Activated CD4-positive, alpha-beta memory T cell treated with anti-CD3 and anti-CD28 coated beads for 36 hours (primary cell): ENCODE results near the gene BACH2. TPM values are rescaled to one million over a fixed set of nuclear protein-coding genes. Genes with fewer than 3 reads are reported as not detected.

ENCODE experiments used
- CTCF ChIA-PET: fragments of 350-600 bp; sonication (Branson Sonifier 250); formaldehyde crosslinking; loops from one replicate; lab custom pipeline; 2021; ENCODE audit warnings: antibody characterized with exemption, inconsistent platforms; lab: Charles Lee
- POLR2A ChIA-PET: fragments of 350-600 bp; sonication (Branson Sonifier 250); formaldehyde crosslinking; loops from one replicate; lab custom pipeline; 2021; ENCODE audit warnings: antibody characterized with exemption; lab: Charles Lee
- DNase-seq: peaks from one replicate; pipeline ENCODE4 v3.0.0-alpha.2; 2020
- H3K27ac Mint-ChIP-seq: one replicate; pipeline ENCODE4 v1.8.0; 2021; ENCODE audit warnings: mixed read lengths
- H3K27me3 Mint-ChIP-seq: one replicate; pipeline ENCODE4 v1.8.0; 2021; ENCODE audit warnings: mixed read lengths
- H3K36me3 Mint-ChIP-seq: one replicate; pipeline ENCODE4 v1.8.0; 2021; ENCODE audit warnings: mixed read lengths
- H3K4me1 Mint-ChIP-seq: one replicate; pipeline ENCODE4 v1.8.0; 2021; ENCODE audit warnings: low read depth, mixed read lengths
- H3K4me3 Mint-ChIP-seq: one replicate; pipeline ENCODE4 v1.8.0; 2021; ENCODE audit warnings: mild to moderate bottlenecking, mixed read lengths
- H3K9me3 Mint-ChIP-seq: one replicate; pipeline ENCODE4 v1.8.0; 2021; ENCODE audit warnings: mixed read lengths
- intact Hi-C: fragments of 100-400 bp; cut with micrococcal nuclease; formaldehyde crosslinking; loops from one replicate; pipeline ENCODE4 v1.15.1; 2023
- total RNA-seq, 2 experiments: library from RNA; stranded (reverse); gene quantifications; one replicate each; pipeline ENCODE4 v1.2.3, GENCODE V29; 2021

BACH2 gene
- total RNA-seq, 2 experiments from 2014 or later: 49.2 to 55.4 TPM

- intact Hi-C loops: no loop called here
- Mint-ChIP-seq H3K4me3 (no peak overlapping the region), H3K27ac (no peak overlapping the region), H3K4me1 (peaks cover 60% of the 10 kb centered on the region), H3K36me3 (peaks cover 32% of the 10 kb centered on the region), H3K9me3 (no peaks in the 10 kb centered on the region), H3K27me3 (no peaks in the 10 kb centered on the region)
- POLR2A ChIA-PET: no interaction called here
- CTCF ChIA-PET: interaction anchor here (0.7 kb wide), 1 partner anchor 48 kb away, joined by 3 read pairs; no protein-coding TSS in a partner anchor
- no peak for DNase-seq
These were observed 303.2 kb downstream of the BACH2 start for GRCh38 chr6:89993411-89993810.

DNA sequence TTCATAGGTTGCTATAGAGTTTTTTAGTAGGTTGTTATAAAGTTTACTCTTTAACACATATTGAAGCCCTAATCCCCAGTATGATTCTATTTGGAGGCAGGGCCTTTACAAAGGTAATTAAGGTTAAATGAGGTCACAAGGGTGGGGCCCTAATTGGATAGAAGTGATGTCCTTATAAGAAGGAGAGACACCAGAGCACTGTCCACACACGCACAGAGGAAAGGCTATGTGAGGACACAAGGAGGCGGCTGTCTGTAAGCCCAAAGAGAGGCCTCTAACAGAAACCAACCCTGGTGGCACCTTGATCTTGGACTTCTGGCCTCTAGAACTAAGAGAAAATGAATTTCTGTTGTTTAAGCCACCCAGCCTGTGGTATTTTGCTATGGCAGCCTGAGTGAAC is 303.8 kb downstream of the BACH2 start:
- Mint-ChIP-seq H3K27me3 (no peaks in the 10 kb centered on the region), H3K4me1 (peaks cover 63% of the 10 kb centered on the region), H3K9me3 (no peaks in the 10 kb centered on the region), H3K36me3 (peaks cover 31% of the 10 kb centered on the region), H3K27ac (no peak overlapping the region), H3K4me3 (no peak overlapping the region)
- ChIA-PET POLR2A (no interaction called here), CTCF (no interaction called here)
- intact Hi-C loops: no loop called here
- DNase-seq: no peak

- intact Hi-C loops: loop anchor here (2.0 kb wide), 1 partner anchor 39 kb away; no protein-coding TSS in a partner anchor
- ChIA-PET CTCF (no interaction called here), POLR2A (interaction anchor here (0.7 kb wide), 1 partner anchor 11 kb away, joined by 3 read pairs; no protein-coding TSS in a partner anchor)
- no peak overlapping the region for H3K4me3 Mint-ChIP-seq
- H3K4me1 Mint-ChIP-seq: peaks cover 81% of the 10 kb centered on the region
- peaks cover 24% of the 10 kb centered on the region for H3K36me3 Mint-ChIP-seq
- no peaks in the 10 kb centered on the region for H3K27me3 Mint-ChIP-seq
- H3K27ac Mint-ChIP-seq: peak overlapping the region; percentile 7
- no peaks in the 10 kb centered on the region for H3K9me3 Mint-ChIP-seq
- DNase-seq: no peak
These were observed 306.9 kb downstream of the BACH2 start for GRCh38 chr6:89989742-89990141.

DNA sequence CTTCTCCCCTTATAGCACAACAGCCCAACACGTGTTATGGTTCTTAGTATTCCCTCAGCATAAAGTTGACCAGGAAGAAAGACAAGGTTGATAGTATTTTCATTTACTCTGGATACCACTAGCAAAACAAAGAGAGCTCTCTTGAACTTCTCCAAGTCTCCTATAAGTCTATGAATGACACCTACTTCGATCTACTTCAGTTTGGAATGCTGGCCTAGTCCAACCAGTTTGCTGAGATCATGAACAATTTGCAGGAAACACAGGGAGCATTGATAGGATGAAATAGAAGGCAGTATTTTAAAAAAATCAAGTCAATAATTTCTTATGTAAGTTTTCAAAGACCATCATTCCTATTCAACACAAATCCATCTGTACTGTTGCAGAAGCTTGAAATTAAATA is 308.8 kb downstream of the BACH2 start:
- POLR2A ChIA-PET: interaction anchor here (0.6 to 1.5 kb wide), 2 partner anchors 32 to 38 kb away, joined by 3 to 4 read pairs; no protein-coding TSS in a partner anchor

GRCh38 chr6:89987140-89987539 is 309.5 kb downstream of the BACH2 start:
- DNase-seq: peak; percentile 59
- peaks cover 67% of the 10 kb centered on the region for H3K4me1 Mint-ChIP-seq
- no peak overlapping the region for H3K4me3 Mint-ChIP-seq
- no peaks in the 10 kb centered on the region for H3K9me3 Mint-ChIP-seq
- intact Hi-C loops: loop anchor here (1.0 to 2.0 kb wide), 3 partner anchors 8 to 22 kb away; no protein-coding TSS in a partner anchor
- peak overlapping the region; percentile 78 for H3K27ac Mint-ChIP-seq
- peaks cover 22% of the 10 kb centered on the region for H3K36me3 Mint-ChIP-seq
- POLR2A ChIA-PET: interaction anchor here (0.8 to 1.6 kb wide), 3 partner anchors 14 to 39 kb away, joined by 3 to 5 read pairs (median 4); no protein-coding TSS in a partner anchor
- CTCF ChIA-PET: interaction anchor here (0.6 to 1.6 kb wide), 3 partner anchors 22 to 47 kb away, joined by 3 to 9 read pairs (median 3); no protein-coding TSS in a partner anchor
- no peaks in the 10 kb centered on the region for H3K27me3 Mint-ChIP-seq

More for the DNA sequence above, 308.8 kb downstream of the BACH2 start:
- Mint-ChIP-seq H3K27me3 (no peaks in the 10 kb centered on the region), H3K27ac (peak overlapping the region; percentile 18), H3K9me3 (no peaks in the 10 kb centered on the region), H3K4me3 (no peak overlapping the region), H3K36me3 (peaks cover 22% of the 10 kb centered on the region), H3K4me1 (peaks cover 67% of the 10 kb centered on the region)
- CTCF ChIA-PET: interaction anchor here (0.9 kb wide), 1 partner anchor 47 kb away, joined by 3 read pairs; no protein-coding TSS in a partner anchor
- intact Hi-C loops: loop anchor here (1.0 to 2.0 kb wide), 4 partner anchors 9 to 41 kb away; no protein-coding TSS in a partner anchor
- no peak for DNase-seq

DNA sequence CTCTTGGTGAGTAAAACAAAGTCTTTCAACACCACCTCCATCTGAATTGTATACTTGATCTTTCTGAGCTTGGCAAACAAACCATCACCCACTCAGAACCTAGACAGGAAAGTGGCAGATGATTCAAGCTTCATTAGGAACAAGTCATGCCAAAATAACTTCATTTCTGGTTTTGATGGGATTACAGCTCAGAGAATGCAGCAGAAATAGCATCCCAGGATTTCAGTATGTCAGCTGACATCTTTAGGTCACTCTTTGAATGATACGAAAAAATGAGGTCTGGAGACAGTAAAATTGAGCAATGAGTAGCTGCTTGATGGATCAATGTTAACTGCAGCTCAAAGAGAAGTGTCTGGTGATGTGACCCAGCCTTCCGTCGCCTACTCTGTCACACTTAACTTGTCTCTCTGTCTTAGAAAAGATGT is 310.0 kb downstream of the BACH2 start:
- no peak overlapping the region for H3K4me3 Mint-ChIP-seq
- no peaks in the 10 kb centered on the region for H3K9me3 Mint-ChIP-seq
- peak overlapping the region; percentile 78 for H3K27ac Mint-ChIP-seq
- ChIA-PET POLR2A (interaction anchor here (0.7 to 1.6 kb wide), 4 partner anchors 14 to 59 kb away, joined by 3 to 5 read pairs (median 4); no protein-coding TSS in a partner anchor), CTCF (interaction anchor here (0.7 to 1.6 kb wide), 3 partner anchors 46 to 492 kb away, joined by 3 to 9 read pairs (median 4); no protein-coding TSS in a partner anchor)
- intact Hi-C loops: loop anchor here (1.0 to 2.0 kb wide), 3 partner anchors 7 to 22 kb away; no protein-coding TSS in a partner anchor
- H3K27me3 Mint-ChIP-seq: no peaks in the 10 kb centered on the region
- DNase-seq: no peak
- peaks cover 71% of the 10 kb centered on the region for H3K4me1 Mint-ChIP-seq
- H3K36me3 Mint-ChIP-seq: peaks cover 25% of the 10 kb centered on the region

DNA sequence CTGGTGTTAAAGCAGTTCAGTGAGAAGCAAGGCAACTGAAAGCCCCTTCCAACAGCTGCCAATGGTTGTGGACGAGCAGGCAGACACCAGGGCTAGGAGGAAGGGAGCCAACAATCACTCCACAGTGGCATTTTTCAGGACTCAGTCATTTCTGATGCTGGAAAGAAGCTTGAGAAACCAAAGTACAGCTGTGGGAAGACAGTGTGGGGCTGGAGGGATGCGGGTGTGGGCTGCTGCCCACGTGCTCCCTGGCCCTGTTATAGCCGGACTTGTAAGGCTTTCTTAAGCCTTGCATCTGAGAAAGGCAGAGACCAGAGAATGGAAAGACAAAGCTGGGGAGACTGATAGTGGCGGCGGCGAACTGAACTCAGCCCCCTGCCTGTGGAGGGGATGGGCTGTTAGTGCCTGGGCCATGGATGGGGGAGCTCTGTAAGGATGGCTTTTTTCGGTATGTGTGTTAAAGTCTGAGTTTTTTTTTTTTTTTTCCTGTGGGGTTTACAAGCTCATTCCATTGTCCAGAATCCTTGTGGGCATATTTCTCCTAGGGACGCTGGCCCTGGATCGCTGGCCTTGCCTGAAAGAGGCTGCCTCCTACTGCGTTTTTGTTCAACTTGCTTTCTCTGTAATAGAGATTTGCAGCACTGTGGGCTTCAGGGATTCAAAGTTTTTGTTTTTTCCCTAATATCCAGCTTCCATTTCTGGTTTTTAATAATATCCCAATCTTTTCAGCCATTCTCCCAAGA is 310.7 kb downstream of the BACH2 start:
- H3K27ac Mint-ChIP-seq: peak overlapping the region; percentile 29

DNA sequence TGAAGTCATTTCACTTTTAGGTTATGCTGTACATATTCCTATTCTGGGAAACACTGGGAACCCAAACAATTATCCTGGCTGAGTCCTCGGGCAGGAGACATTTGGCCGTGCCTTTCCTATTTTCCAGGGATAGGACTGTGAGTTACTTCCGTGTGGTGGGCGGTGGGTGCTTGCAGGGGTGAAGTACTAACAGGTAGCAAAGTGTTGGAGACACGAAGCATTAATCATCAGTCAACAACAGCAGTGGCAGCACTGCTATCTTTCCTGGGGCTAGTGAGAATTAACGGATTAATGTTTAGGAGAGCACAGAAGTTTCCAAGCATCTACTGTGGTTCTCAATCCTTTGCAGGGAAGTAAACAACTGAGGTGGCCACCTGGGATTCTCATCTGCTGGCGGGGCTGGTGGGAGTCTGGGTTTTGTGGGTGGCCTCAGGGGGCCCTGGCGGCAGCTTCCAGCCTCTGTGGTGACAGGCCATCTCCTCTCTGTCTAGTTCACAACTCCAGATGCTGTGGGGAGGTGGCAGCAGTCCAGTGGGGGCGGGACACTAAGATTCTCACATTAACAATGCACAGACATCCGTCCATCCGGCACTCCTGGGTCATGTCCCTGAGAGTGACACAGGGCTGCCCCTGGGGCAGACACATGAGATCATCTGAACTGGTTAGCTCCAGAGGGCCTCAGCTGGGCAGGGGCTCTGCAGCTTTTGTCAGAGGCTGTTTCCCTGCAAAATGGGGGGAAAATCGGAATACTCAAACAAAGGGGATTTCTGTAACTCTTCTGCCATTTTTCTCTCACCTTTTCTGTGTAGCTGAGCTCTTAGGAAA is 311.5 kb downstream of the BACH2 start:
- CTCF ChIA-PET: interaction anchor here (1.6 kb wide), 1 partner anchor 45 kb away, joined by 9 read pairs; no protein-coding TSS in a partner anchor
- Mint-ChIP-seq H3K36me3 (peaks cover 27% of the 10 kb centered on the region), H3K27me3 (no peaks in the 10 kb centered on the region), H3K9me3 (no peaks in the 10 kb centered on the region), H3K4me3 (no peak overlapping the region), H3K4me1 (peaks cover 62% of the 10 kb centered on the region), H3K27ac (peak overlapping the region; percentile 29)
- POLR2A ChIA-PET: no interaction called here
- intact Hi-C loops: no loop called here
- DNase-seq: no peak

More for the DNA sequence above, 310.7 kb downstream of the BACH2 start:
- POLR2A ChIA-PET: interaction anchor here (0.7 to 1.6 kb wide), 4 partner anchors 15 to 60 kb away, joined by 3 to 5 read pairs (median 4); no protein-coding TSS in a partner anchor
- intact Hi-C loops: loop anchor here (2.0 kb wide), 1 partner anchor 23 kb away; no protein-coding TSS in a partner anchor
- Mint-ChIP-seq H3K27me3 (no peaks in the 10 kb centered on the region), H3K9me3 (no peaks in the 10 kb centered on the region), H3K4me3 (no peak overlapping the region), H3K4me1 (peaks cover 70% of the 10 kb centered on the region), H3K36me3 (peaks cover 25% of the 10 kb centered on the region)
- DNase-seq: no peak
- CTCF ChIA-PET: interaction anchor here (0.7 to 1.6 kb wide), 3 partner anchors 45 to 493 kb away, joined by 3 to 9 read pairs (median 4); no protein-coding TSS in a partner anchor

GRCh38 chr6:89980353-89980752 is 316.3 kb downstream of the BACH2 start:
- Mint-ChIP-seq H3K4me1 (peaks cover 20% of the 10 kb centered on the region), H3K4me3 (no peak overlapping the region), H3K27ac (no peak overlapping the region), H3K27me3 (no peaks in the 10 kb centered on the region), H3K36me3 (peaks cover 19% of the 10 kb centered on the region), H3K9me3 (no peaks in the 10 kb centered on the region)
- DNase-seq: no peak
- intact Hi-C loops: no loop called here
- ChIA-PET POLR2A (interaction anchor here (0.7 kb wide), 1 partner anchor 314 kb away, joined by 3 read pairs; no protein-coding TSS in a partner anchor), CTCF (interaction anchor here (0.6 to 2.6 kb wide), 4 partner anchors 19 to 435 kb away, joined by 3 to 7 read pairs (median 4); no protein-coding TSS in a partner anchor)

DNA sequence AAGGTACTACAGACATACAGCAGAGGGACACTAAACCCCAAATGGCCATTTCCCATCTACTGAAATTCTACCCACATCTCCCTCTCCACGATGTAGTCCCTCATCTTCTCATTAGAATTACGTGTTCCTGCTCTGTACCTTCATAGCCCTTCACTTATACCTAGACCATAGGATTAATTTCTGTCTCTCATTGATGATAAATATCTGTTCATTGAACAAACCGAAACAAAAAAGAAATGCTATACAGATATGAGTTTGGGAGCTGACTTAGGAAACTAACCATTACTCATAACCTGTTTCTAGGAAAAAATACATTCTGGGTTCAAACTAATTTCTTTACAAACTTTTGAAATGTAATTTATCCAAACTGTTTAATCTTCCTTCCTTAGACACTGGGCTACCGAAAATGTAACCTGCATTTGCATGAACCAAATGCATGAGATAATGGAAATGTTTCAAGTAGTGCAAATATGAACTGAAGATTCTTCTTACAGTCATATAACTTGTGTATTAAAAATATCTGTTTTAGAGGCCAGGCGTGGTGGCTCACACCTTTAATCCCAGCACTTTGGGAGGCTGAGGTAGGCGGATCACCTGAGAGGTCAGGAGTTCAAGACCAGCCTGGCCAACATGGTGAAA is 317.0 kb downstream of the BACH2 start:
- Mint-ChIP-seq H3K4me1 (peaks cover 14% of the 10 kb centered on the region), H3K4me3 (peak overlapping the region; percentile 6), H3K27me3 (no peaks in the 10 kb centered on the region), H3K36me3 (peaks cover 19% of the 10 kb centered on the region), H3K9me3 (no peaks in the 10 kb centered on the region), H3K27ac (no peak overlapping the region)
- ChIA-PET POLR2A (interaction anchor here (0.7 to 1.1 kb wide), 2 partner anchors 22 to 315 kb away, joined by 3 to 4 read pairs; no protein-coding TSS in a partner anchor), CTCF (interaction anchor here (1.0 to 2.6 kb wide), 5 partner anchors 14 to 39 kb away, joined by 3 to 7 read pairs (median 3); no protein-coding TSS in a partner anchor)
- intact Hi-C loops: loop anchor here (1.0 kb wide), 6 partner anchors 8 to 46 kb away; no protein-coding TSS in a partner anchor
- peak; percentile 28 for DNase-seq
